Ovary (tissue), 9 donors: ENCODE measurements around the gene WNT9B. TPM values are rescaled to one million over a fixed set of nuclear protein-coding genes. Genes with fewer than 3 reads are reported as not detected.
"Not testable (repeated sequence)": the region's sequence is repeated elsewhere in the genome, so short reads cannot be mapped to it uniquely, and the experiment has no call there.

Experiments used
- DNase-seq, 5 donors: peaks; one replicate each; pipeline ENCODE4 v3.0.0-alpha.2; 2019 to 2020
- H3K27ac ChIP-seq, 2 donors: fragments of 200-600 bp; one replicate each; pipeline versions ENCODE4 v1.5.1 to v1.8.0; 2019 to 2022
- H3K27me3 ChIP-seq: fragments of 200-600 bp; one replicate; pipeline ENCODE4 v1.8.0; 2022
- H3K36me3 ChIP-seq: fragments of 200-600 bp; sonication (generic); one replicate; pipeline ENCODE4 v1.5.1; 2019
- H3K4me1 ChIP-seq: one replicate; pipeline ENCODE4 v1.8.1; 2013; ENCODE audit warnings: mild to moderate bottlenecking, moderate library complexity; ENCODE audit not compliant: insufficient read depth
- H3K4me3 ChIP-seq: fragments of 200-600 bp; sonication (generic); one replicate; pipeline ENCODE4 v1.5.1; 2017
- H3K9me3 ChIP-seq, 2 donors: fragments of 200-600 bp in 1 of 2; sonication (generic) in 1 of 2; one replicate each; pipeline versions ENCODE4 v1.5.1 to v1.8.1; 2013 to 2019; ENCODE audit warnings: mild to moderate bottlenecking in 1 of 2, moderate library complexity in 1 of 2
- EP300 ChIP-seq: sonication (generic); formaldehyde crosslinking; IDR thresholded peaks from one replicate; pipeline ENCODE4 v1.6.1; 2017; ENCODE audit warnings: antibody characterized with exemption
- POLR2A ChIP-seq: fragments of 450-650 bp; IDR thresholded peaks from one replicate; pipeline ENCODE4 v1.6.1; 2017; ENCODE audit warnings: antibody characterized with exemption, mild to moderate bottlenecking, moderate library complexity
- WGBS, 3 donors: extraction: QIAGEN DNeasy Blood & Tissue Kit in 1 of 3; methylation state at CpG; one replicate each; pipeline versions ENCODE4 v1.1.5 to v1.1.7; 2013 to 2017; 5-methylcytosine and 5-hydroxymethylcytosine counted together
- intact Hi-C, 4 donors: fragments of 100-400 bp; cut with DNase I; formaldehyde crosslinking; loops; one replicate each; pipeline versions ENCODE4 v1.11.0 to v1.15.1; 2022 to 2023
- polyA plus RNA-seq, 2 donors: library from polyadenylated mRNA; stranded (reverse); fragments of 200-250 nt in 1 of 2; fragments of 350-450 nt in 1 of 2; fragmentation: Illumina TruSeq in 1 of 2; extraction: RNeasy Lipid Tissue Mini Kit (QIAGEN cat#74804) in 1 of 2; gene quantifications; one replicate each; pipeline ENCODE4 v1.2.3, GENCODE V29; 2013 to 2014
- total RNA-seq, 7 donors: library from RNA; depleted of rRNA in 2 of 7; stranded (reverse); fragments of >200 nt in 2 of 7; fragmentation: NEBNext Ultra II Directional in 3 of 7; extraction: Animal tissue kit (Norgen Biotek cat#: 25700) in 3 of 7; gene quantifications; one replicate each; pipeline versions ENCODE4 v1.1.0 to v1.2.4, GENCODE V29; 2016 to 2023
- TF ChIP-seq, protein P1 (sequence below), 3 donors: fragments of 450-650 bp in 2 of 3; fragments of 200-600 bp in 1 of 3; IDR thresholded peaks; one replicate each; pipeline versions ENCODE4 v1.5.1 to v1.8.0; 2016 to 2022; ENCODE audit warnings: antibody characterized with exemption in 3 of 3, mild to moderate bottlenecking in 1 of 3
- donor health status: DM: no; HTN: no; CAD: no; lungs with moderate emphysema.
- donor health status: DM: no; HTN: no; CAD: no.
- donor health status: Bipolar disorder and iron deficiency.
- donor health status: DM: yes; HTN: yes; CAD: no.
- donor health status: DM: no; HTN: no; CAD: no.
- donor health status: DM: yes; HTN: yes; CAD: no.

WNT9B gene
- total and polyA plus RNA-seq, 9 donors: 0.08 to 0.50 (median 0.10) TPM; not detected in 6

DNA sequence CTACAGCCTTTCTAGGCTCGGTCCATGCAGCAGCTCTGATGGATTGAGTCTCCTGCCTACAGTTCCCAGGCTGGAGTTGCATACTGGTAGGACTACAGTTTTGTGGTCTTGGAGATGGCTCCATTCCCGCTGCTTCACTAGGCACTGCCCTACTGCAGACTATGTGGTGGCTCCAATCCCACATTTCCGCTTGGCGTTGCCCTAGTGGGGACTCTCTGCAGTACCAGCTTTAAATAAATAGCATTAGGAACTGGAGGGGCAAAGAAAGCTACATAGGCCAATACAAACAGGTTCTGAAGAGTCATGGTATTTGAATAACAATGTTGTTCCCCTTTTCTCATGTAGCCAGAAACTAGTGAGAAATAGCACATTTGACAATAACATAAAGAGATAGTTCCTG is 66.1 kb downstream of the WNT9B start:
- Histone ChIP-seq H3K4me3 (no peak overlapping the region), H3K9me3 (no peaks in the 10 kb centered on the region), H3K27me3 (no peaks in the 10 kb centered on the region), H3K27ac (no peak overlapping the region), H3K36me3 (no peaks in the 10 kb centered on the region), H3K4me1 (no peaks in the 10 kb centered on the region)
- intact Hi-C loops: no loop called here
- no peak for TF ChIP-seq POLR2A
- TF ChIP-seq, protein P1, sequence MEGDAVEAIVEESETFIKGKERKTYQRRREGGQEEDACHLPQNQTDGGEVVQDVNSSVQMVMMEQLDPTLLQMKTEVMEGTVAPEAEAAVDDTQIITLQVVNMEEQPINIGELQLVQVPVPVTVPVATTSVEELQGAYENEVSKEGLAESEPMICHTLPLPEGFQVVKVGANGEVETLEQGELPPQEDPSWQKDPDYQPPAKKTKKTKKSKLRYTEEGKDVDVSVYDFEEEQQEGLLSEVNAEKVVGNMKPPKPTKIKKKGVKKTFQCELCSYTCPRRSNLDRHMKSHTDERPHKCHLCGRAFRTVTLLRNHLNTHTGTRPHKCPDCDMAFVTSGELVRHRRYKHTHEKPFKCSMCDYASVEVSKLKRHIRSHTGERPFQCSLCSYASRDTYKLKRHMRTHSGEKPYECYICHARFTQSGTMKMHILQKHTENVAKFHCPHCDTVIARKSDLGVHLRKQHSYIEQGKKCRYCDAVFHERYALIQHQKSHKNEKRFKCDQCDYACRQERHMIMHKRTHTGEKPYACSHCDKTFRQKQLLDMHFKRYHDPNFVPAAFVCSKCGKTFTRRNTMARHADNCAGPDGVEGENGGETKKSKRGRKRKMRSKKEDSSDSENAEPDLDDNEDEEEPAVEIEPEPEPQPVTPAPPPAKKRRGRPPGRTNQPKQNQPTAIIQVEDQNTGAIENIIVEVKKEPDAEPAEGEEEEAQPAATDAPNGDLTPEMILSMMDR (IDR thresholded peaks at IDR 0.05): no peak
- TF ChIP-seq EP300: no peak
- 61 to 88% (median 76%) methylated on average over 4 of the region's 4 CpGs for WGBS, 3 donors
- no peak for DNase-seq

DNA sequence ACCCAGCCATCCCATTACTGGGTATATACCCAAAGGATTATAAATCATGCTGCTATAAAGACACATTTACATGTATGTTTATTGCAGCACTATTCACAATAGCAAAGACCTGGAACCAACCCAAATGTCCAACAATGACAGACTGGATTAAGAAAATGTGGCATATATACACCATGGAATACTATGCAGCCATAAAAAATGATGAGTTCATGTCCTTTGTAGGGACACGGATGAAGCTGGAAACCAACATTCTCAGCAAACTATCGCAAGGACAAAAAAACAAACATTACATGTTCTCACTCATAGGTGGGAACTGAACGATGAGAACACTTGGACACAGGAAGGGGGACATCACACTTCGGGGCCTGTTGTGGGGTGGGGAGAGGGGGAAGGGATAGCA is 70.6 kb downstream of the WNT9B start:
- intact Hi-C loops, H3K27ac ChIP-seq, H3K9me3 ChIP-seq, H3K36me3 ChIP-seq, DNase-seq, H3K27me3 ChIP-seq, H3K4me1 ChIP-seq: not testable (repeated sequence)
- peak overlapping the region; percentile 72 for H3K4me3 ChIP-seq
- 62 to 77% (median 70%) methylated on average over 4 of the region's 4 CpGs for WGBS, 3 donors

DNA sequence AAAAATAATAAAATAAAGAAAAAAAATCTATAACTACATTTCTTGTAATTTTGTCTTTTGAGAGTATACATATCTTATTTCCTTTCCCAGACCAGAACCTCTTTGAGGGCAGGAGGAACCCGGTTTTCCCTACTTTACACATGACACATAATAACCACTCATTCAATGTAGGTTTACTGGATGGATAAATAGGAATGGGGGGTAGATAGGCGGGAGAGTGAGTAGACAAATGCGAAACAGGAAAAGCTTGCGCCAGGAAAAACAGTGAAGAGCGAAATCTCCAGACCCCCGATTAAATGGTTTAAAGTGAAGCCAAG is 71.1 kb downstream of the WNT9B start:
- 0 to 1% (median 1%) methylated on average over 6 of the region's 6 CpGs for WGBS, 3 donors
- H3K4me1 ChIP-seq: no peaks in the 10 kb centered on the region
- intact Hi-C loops: no loop called here

GRCh38 chr17:46922804-46923635 is 71.6 kb downstream of the WNT9B start, which contains the start of gene GOSR2:
Gene GOSR2 (plus strand): TSS chr17:46923160. CDS start chr17:46923193, 33 bp downstream.
- H3K27ac ChIP-seq: peak within 1 kb of the TSS; percentile 68 to 97
- H3K4me1 ChIP-seq: peaks cover under 1% of the 10 kb centered on the region
- no peaks in the 10 kb centered on the region for H3K36me3 ChIP-seq
- no peaks in the 10 kb centered on the region for H3K9me3 ChIP-seq
- DNase-seq: peak; percentile 78 to 94 (median 90)
- H3K4me3 ChIP-seq: peak within 1 kb of the TSS; percentile 72
- no peaks in the 10 kb centered on the region for H3K27me3 ChIP-seq
- intact Hi-C loops: no loop called here
- 0% methylated on average over 50 to 52 of the region's 52 CpGs for WGBS, 3 donors
- TF ChIP-seq, protein P1 (IDR thresholded peaks at IDR 0.05): peak in 1 of 3 donors; percentile 17
- peak; percentile 81 for TF ChIP-seq POLR2A
- TF ChIP-seq EP300: no peak

More for the DNA sequence above, 71.1 kb downstream of the WNT9B start:
- Histone ChIP-seq H3K27me3 (no peaks in the 10 kb centered on the region), H3K4me3 (peak overlapping the region; percentile 72), H3K36me3 (no peaks in the 10 kb centered on the region), H3K9me3 (no peaks in the 10 kb centered on the region), H3K27ac (peak overlapping the region in 1 of 2 donors; percentile 97)
- no peak for DNase-seq
- TF ChIP-seq, protein P1 (IDR thresholded peaks at IDR 0.05): no peak
- TF ChIP-seq POLR2A: no peak
- TF ChIP-seq EP300: no peak

- peaks cover 4% of the 10 kb centered on the region for H3K4me1 ChIP-seq
- WGBS, 3 donors: 74 to 81% (median 74%) methylated on average over 5 of the region's 5 CpGs
Measured at GRCh38 chr17:46925185-46925868, 73.9 kb downstream of the WNT9B start.

More at GRCh38 chr17:46925185-46925868, 73.9 kb downstream of the WNT9B start:
- TF ChIP-seq EP300 (no peak), POLR2A (no peak)
- TF ChIP-seq, protein P1 (IDR thresholded peaks at IDR 0.05): no peak
- no peaks in the 10 kb centered on the region for H3K9me3 ChIP-seq
- H3K27ac ChIP-seq: no peak overlapping the region
- H3K4me3 ChIP-seq: no peak overlapping the region
- DNase-seq: no peak
- intact Hi-C loops: no loop called here
- H3K27me3 ChIP-seq: no peaks in the 10 kb centered on the region
- H3K36me3 ChIP-seq: no peaks in the 10 kb centered on the region
